Measurements from ENCODE around the gene DNAH11.

- TF ChIP-seq CTCF (conservative IDR thresholded peaks at IDR 0.05; ENCODE audit: low read depth, low read length) = no peak
- TF ChIP-seq EZH2phosphoT487 (IDR thresholded peaks at IDR 0.05; ENCODE audit: borderline replicate concordance, low read length) = no peak
These were observed 286.9 kb downstream of the DNAH11 start for GRCh38 chr7:21829731-21830130.

Measured in PC-3 (cell line).